HG02759 (cell line): Measurements from ENCODE around the gene SPOCK1.

Source experiments
- ATAC-seq: cut with Tn5 transposase; IDR thresholded peaks from one replicate; pipeline ENCODE4 v1.9.1; 2021; ENCODE audit warnings: mild to moderate bottlenecking, moderate library complexity; ENCODE audit not compliant: unreplicated experiment

SPOCK1 gene

DNA sequence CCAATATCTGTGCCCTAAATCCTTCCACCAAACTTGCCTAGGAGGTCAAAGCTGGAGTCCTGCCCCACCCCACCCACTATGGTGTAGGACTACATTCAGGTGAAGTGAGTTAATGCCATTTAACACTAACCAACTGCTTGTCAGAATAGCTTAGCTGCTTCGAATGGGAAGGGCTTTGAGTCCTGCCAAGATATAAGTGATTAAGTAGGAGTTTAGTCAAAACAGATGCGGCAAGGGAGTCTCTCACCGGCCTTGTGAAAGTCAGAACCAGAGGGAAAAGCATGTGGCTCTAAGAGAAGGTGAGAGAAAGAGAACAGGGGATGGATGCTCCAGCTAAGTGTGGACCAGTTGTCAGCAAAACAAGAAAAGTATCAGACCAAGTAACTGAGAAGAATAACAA lies 132.6 kb downstream of the SPOCK1 start:
- no peak for ATAC-seq

DNA sequence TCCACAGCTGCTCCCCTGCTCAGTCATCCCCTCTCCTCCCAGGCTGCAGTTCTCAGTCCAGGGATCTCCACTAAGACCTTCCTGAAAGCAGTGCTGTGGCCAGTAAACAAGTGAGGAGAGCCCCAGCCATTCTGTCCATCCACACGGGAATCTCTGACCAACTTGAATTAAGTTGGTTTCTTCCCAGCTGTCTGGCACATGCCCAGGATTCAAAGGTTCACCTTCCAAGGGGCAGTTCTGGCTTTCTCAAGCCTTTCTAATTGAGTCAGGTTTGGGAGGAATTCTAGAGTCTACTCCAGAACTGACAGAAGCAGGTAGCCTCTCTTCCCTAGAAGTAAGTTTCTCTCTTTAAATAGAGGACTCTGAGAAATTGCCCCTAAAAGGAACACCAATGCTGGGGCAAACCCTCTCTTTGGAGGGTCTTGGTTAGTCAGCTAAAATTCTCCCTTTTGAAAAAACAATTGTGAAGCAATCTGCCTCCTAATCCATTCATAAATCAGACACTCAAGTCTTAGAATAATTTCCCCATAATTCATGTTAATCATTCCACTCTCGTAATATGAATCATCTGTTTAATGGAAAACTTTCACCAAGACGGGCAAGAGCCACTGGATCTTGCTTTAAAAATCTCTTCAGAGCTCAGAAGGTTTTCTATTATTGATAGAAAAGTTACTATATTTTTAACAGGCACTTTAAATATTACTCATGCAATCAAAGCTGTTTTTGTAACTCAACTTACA lies 133.8 kb downstream of the SPOCK1 start:
- ATAC-seq: no peak

DNA sequence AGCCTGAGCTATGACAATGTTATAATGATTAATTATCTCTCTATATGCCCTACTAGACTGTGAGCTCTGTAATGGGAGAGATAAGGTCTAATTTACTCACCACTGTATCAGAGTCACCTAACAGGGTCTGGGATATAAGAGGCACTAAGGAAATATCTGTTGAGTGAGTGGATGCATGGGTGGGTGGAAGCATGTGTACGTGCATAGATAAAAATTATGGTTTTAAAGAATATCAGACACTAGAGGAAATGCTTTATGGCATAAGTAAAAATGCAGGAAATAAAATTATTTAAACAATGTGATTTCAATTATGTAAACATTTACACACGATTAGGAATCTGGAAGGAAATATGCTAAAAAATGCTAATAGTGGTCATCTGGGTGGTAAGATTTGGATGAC lies 137.8 kb downstream of the SPOCK1 start:
- no peak for ATAC-seq

DNA sequence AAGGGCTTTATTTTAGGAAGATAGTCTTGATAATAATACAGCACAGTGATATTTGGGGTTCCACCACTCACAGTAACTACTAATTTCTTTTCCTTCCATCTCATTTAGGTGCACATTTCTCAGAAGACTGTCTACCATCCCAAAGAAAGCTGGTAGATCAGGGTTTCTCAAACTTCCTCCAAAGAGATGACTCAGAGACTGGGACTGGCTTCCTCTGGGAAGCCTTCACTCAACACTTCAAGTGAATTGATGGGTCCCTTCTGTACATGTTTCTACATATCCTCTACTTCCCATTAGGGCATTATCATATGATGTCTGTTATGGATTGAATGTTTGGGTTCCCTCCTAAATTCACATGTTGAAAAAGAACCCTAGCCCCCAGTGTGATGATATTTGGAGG lies 138.5 kb downstream of the SPOCK1 start:
- no peak for ATAC-seq

DNA sequence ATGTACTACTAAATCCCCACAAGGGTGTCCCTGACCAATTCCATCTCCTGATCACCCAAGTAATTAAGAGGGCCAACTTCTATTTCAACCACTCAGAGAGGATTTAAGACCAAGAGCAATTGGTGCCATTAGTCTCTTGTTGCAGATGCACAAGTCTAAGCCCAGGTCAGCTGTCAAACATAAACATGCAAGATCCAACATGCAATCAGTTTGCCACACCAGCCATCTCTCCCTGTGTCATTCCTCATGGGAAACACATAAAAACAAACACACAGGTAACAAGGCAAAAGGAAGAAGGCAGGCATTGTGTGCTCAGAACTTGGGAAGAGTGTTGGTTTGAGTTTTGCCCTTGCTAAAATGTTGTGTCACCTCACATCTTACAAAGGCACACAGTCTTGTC lies 139.2 kb downstream of the SPOCK1 start:
- no peak for ATAC-seq

DNA sequence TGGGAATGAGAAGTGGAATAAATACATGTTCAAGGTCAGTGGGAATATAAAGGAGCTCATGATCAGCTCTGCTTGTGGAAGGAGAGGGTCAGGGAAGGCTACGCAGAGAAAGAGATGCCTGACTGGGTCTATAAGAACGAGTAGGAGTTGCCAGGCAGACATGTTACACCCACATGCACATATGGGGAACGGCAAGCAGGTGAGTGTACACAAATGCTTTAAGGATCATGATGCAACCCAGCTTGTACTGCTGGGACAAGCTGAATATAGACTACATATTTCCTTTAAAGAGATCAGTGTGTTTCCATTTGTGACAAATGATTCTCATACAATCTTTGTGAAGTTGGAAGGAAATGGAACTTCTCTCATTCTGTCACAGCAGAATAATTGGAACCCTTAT lies 141.7 kb downstream of the SPOCK1 start:
- no peak for ATAC-seq

DNA sequence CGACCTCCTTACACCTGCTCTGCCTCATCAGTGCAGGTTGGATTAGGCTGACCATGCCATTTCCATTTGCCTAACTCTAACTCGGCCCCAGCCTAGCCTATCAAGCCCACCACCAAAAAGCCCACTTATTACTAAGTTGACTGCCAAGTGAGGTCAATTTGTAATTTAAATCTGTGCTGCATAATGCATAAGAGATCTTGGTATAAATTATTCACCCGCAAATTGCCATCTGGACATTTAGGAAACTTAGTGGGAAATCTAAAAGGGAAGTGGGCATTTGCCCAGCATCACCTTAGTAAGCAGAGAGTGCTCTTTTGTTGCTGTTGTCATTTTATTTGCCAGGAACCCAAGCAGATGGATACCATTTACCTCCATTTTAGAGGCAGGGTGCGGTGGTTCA lies 143.0 kb downstream of the SPOCK1 start:
- ATAC-seq: no peak

DNA sequence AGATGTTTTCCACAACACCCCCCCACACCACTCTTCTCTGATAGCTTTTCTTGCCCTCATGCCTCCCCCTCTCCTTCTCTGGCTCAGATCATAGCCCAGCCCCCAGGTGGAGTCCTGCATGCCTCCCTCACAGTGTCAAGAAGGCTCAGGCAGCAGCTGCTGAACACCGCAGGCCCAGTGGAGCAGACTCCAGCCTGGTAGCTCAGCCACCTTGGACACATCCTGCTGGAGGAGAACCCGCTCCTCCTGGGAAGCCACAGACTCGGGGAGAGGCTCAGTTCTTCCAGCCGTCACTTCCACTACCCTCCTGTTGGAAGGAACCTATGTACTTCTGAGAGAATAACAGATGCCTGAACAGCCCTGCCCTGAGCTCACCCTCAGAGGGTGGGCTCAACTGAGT lies 143.4 kb downstream of the SPOCK1 start:
- ATAC-seq: no peak

DNA sequence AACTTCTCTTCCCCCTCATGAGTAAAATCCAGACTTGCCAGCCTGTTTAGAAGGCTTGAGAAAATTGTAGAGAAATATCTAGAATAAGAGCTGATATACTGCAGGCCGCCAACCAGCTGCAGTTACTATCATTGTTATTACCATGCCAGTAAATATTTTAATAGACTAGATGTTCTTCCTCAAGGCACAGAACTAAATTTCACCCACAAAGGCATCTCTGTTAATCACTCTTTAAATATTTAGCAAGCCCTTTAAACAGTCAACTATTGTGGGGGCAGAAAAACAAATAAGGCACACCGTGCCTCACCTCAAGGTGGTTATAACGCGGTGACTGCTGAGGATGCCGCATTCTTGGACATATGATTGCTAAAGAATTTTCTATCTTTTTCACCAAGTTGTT lies 147.0 kb downstream of the SPOCK1 start:
- ATAC-seq: no peak

DNA sequence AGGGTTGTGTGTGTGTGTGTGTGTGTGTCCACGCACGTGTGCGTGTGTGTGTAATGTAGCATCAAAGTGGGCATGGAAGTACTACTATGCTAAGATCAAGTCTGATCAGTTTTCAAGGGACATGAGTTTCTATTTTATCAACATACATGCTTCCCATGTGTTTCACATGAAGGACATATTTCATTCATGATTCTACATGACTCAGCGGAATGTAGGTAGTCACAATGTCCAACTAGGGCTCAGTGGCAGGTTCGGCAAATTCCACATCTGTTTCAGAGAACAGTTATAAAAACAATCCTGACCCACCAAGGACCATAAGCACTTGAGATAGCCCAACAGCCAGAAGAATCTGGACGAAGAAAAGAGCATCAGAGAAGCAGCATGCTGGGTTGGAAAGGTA lies 148.3 kb downstream of the SPOCK1 start:
- no peak for ATAC-seq

DNA sequence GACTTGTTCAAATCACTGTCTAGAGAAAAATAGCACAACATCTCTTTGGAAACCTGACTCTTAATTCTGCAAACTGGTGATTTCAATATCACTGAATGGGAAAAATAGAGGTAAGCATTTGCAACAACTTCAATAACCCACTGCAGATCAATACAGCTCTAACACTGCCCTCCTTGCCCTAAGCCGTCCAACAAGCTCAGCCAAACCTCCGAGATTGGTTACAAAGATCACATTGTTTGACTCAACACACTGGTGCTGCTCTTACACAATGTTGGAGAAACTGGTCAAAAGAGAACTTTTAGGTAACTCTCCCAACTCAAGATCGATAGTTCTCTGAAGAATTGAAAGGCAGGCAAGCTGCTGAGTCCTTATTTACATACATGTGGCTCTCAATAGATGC lies 150.4 kb downstream of the SPOCK1 start:
- no peak for ATAC-seq

DNA sequence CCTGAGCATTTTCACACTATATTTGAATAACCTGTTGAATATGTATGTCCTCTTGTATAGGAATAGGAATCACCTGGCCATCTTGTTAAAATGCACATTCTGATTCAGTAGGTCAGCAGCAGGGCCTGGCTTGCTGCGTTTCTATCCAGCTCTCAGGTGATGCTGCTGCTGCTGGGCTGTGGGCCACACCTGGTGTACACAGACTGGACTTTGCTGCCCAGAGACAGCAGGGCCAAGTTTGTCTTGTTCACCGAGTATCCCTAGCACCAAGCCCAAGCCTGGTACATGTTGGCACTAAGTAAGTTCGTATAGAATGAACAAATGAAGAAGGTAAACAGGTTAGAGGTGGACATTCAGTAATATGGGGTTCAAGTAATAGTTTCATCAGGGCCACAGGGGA lies 151.3 kb downstream of the SPOCK1 start:
- no peak for ATAC-seq

DNA sequence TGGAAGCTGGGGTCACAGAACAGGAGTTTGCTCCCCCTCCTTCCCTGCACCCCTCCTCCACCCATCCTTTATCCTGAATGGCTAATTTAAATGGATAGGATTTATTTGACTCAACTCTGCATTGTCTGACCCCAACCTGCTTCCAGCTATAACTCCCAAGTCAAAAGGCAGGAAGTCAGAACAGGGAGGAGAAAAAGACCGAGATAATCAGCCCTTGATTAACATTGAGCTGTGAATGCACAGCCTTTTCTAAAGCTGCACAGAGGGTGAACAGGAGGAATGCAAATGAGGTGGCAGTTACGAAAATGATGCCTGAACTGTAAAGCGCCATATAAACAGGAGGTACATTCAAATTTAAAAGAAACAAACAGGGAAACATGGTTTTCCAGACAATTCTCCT lies 152.8 kb downstream of the SPOCK1 start:
- no peak for ATAC-seq

DNA sequence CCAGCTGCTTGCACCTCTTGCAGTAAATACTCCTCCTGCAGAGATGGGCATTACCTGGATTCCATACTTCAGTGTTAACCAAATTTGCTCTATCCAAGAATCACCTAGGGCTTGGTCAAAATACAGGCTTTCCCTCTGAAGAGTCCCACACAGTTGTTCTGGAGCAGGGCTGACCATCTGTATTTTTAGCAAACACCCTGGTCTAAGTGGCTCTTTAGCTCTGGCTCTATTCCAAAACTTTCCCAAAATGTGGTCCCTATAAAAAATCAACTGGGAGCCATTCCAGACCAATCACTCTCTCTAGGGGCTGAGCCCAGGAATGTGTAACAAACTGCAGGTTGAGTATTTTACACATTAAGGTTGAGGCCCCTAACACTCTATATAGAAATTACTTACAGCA lies 153.7 kb downstream of the SPOCK1 start:
- ATAC-seq: no peak

DNA sequence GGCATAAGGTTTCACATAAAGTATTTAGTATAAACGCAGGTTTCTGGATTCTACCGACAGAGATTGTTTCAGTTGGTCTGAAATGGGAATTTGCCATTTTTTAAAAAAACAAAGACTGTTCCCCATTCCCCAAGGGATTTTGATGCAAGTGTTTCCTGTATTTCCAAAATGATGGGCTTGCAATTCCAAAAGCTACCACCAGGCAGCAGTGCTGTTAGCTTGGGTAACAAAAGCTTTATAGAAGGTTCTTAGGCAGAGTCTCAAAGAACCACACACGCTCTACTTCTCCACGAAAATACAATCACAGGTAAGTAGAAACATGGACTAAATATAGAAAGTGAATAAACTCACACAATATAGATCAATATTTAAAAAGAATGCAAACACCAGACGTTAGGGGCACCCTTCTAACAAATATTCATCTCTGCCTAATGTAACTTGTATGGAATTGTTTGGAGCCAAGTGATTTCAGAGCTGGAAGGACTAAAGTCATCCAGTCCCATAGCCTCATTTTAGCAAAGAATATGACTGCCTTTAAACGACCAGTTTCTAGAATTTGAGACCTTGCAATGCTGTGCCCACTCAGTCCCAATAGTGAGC lies 154.3 kb downstream of the SPOCK1 start:
- ATAC-seq: no peak

DNA sequence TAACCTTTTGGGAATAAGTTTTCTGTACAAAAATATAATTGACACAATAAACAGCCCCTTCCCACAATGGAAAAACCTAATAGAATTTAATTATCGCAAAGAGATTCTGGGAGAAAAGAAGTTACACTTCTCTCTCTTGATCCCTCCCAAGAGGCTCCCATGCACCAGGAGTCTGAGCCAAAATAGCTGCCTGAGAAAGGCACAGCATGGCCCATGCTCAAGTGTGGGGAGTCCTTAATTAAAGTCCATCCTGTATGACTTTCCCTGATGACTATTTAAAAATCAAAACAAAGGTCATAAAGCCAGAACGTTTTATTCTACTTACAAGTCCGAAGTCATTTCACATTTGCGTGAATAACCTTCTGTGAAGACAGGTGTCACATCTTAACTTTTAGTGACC lies 155.1 kb downstream of the SPOCK1 start:
- no peak for ATAC-seq

DNA sequence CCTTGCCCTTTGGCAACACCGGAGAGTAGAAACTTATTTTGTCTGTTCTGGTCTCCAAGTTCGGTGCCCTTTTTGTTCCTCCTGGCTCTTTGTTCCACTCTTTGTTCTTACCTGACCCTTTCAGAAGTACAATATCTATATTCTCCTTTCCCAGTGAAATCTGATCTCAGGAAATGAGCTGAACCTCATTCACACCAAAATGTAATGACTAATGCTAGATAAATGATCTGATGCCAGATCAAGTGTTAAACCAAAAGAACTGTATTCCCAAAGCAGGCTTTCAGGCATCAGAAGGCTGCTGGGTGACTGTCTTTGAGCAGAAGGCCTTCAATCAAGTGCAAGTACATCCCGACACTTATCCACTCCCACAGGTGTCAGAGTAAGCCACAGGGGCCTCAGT lies 156.4 kb downstream of the SPOCK1 start:
- no peak for ATAC-seq

DNA sequence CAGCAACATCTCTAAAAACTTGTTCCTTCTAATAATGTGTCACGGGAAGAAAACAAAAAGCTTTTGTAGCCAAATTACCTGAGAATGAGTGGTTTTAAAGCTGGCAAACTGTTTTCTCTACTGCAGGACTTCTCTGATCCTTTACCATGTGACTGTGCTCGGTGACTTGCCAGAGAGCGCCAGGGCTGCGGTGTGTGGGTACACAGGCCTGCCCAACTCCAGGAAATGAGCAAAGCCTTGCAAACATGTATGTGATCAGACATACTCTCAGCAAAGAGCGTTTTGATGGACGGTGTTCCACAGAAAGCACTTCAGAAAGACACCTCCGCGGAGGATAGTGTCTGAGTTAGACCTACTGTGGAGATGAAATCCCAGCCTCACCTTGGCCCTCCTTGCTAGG lies 157.3 kb downstream of the SPOCK1 start:
- no peak for ATAC-seq

DNA sequence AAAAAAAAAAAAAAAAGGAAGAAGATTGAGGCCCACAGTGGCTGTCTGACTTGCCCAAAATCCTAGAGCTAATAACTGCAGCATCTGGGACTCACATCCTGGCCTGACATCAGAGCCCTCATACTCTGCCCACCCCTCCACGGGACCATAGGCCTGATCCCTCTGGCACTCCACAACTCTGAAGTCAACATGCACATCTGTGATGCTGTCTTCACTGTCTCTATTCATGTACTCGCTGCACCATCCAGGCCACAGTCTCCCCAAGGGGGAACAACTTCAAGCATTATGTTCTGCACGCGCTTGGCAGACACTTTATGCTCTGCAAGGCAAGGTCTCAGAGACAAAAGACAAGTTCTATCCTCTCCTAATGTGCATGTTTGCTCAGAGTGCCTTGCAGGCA lies 158.2 kb downstream of the SPOCK1 start:
- no peak for ATAC-seq

DNA sequence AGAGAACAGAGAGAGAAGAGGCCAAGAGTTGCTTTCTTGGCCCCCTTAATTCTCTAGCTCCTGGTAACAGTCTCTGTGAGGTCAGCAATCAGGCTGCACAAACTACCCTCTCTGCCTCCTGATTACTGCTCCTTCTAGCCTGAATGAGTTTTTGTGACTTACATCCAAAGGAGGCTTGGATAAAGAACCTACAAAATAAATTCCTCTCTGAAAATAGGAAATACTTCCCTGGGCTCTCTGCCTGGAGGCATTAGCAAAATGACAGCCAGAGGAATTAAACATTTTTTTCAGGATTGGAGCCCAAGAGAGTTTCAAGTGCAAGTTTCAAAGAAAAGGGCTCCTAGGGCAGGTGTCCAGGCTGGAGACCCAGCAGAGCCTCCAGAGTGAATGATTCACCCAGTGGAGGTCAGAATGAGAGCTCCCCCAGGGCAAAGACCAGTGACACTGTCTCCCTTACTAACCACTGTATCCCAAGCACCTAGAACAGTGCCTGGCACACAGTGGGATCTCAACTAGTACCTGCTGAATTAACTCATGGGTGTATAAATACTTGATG lies 162.5 kb downstream of the SPOCK1 start:
- ATAC-seq: no peak

DNA sequence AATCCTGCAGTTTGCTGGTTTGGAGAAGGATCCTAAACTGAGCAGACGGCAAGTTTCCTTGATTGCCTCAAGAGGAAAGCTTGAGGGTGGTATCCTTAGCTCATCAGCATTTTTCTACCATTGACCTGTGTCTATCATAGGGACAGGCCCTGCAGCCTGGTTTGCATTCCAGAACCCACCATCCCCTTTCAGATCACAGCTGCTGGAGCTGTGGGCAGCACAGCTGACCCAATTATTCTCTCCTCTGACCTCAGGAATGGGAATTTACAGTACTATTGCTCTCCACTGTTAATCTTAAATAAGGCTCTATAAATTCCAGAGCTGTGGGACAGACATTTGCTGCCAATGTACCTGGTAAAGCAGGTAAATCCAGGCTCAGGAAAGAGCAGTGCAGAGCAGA lies 163.0 kb downstream of the SPOCK1 start:
- no peak for ATAC-seq

DNA sequence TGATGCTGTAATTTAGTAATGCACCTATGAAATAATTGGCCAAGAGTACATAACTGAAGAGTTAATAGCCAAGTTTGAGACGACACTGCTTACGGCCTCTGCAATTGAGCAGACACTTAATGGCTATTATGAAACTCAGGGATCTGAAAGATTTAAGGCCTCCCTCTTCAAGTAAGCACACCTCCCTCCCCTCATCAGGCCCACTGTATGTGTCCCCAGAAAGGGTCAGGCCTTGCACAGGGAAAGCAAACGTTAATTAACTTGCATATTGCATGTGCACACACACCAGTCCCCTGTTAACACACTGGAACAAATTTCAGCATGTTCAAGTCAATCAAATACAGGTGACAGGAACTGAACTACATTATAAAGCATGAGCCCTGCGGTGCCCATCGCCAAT lies 163.6 kb downstream of the SPOCK1 start:
- no peak for ATAC-seq

DNA sequence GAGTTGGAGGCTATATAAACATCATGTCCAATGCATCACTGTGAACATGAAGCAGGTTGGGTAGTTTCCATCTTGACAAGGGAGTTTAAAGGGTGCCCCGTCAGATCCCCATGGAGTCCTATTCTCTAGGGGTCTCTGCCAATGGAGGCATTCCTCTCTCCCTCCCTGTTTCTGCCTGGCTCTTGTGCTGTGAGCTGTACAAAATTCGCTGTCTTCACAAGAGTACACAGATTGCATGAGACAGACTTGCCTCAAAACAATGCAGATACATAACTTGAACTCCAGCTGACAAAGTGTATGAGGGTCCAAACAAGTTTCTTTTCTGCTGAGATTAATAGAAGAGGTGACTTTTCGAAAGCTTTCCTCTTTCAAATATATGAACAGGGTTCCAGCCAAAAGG lies 165.2 kb downstream of the SPOCK1 start:
- no peak for ATAC-seq
